DMS153 treated with DMSO at 0.1 percent for 48 hours (cell line): ENCODE data around the gene OCEL1.
"Not testable (repeated sequence)": the region's sequence is repeated elsewhere in the genome, so short reads cannot be mapped to it uniquely, and the experiment has no call there.

Experiments used
- DNase-seq: peaks from one replicate; lab custom pipeline; 2025; ENCODE audit not compliant: unreplicated experiment; lab: John Stamatoyannopoulos, UW

OCEL1 gene

GRCh38 chr19:17226002-17226933, at the start of gene OCEL1:
TSS of gene OCEL1 (plus strand) at chr19:17226226. CDS start at chr19:17226248, 22 bp downstream.
- DNase-seq: peak; percentile 94

GRCh38 chr19:17178291-17178690, 47.7 kb upstream of the OCEL1 start:
- no peak for DNase-seq

- no peak for DNase-seq
Observed at GRCh38 chr19:17180997-17181702, 44.9 kb upstream of the OCEL1 start.

GRCh38 chr19:17183271-17183761, 42.7 kb upstream of the OCEL1 start:
- DNase-seq: no peak

GRCh38 chr19:17183858-17184321, 42.1 kb upstream of the OCEL1 start:
- no peak for DNase-seq

GRCh38 chr19:17184371-17184841, 41.6 kb upstream of the OCEL1 start:
- DNase-seq: no peak

- DNase-seq: no peak
Observed at GRCh38 chr19:17185590-17185989, 40.4 kb upstream of the OCEL1 start.

GRCh38 chr19:17191736-17192135, 34.3 kb upstream of the OCEL1 start:
- not testable (repeated sequence) for DNase-seq

GRCh38 chr19:17192751-17193150, 33.3 kb upstream of the OCEL1 start:
- no peak for DNase-seq

GRCh38 chr19:17194608-17195007, 31.4 kb upstream of the OCEL1 start:
- no peak for DNase-seq

GRCh38 chr19:17195106-17195505, 30.9 kb upstream of the OCEL1 start:
- no peak for DNase-seq

- DNase-seq: no peak
Observed at GRCh38 chr19:17196610-17197009, 29.4 kb upstream of the OCEL1 start.

GRCh38 chr19:17197666-17198065, 28.4 kb upstream of the OCEL1 start:
- DNase-seq: no peak

GRCh38 chr19:17200408-17201079, 25.5 kb upstream of the OCEL1 start:
- no peak for DNase-seq

GRCh38 chr19:17202249-17202648, 23.8 kb upstream of the OCEL1 start:
- no peak for DNase-seq

- DNase-seq: no peak
Observed at GRCh38 chr19:17202713-17203112, 23.3 kb upstream of the OCEL1 start.

- DNase-seq: no peak
Observed at GRCh38 chr19:17205237-17206140, 20.5 kb upstream of the OCEL1 start.

GRCh38 chr19:17206736-17207581, 19.1 kb upstream of the OCEL1 start:
- no peak for DNase-seq
